GM19324 (cell line): ENCODE measurements around the gene CGREF1.
A peak's percentile ranks its signal among the peaks of the same experiment; 100 is the strongest.

ENCODE experiments used
- ATAC-seq: cut with Tn5 transposase; IDR thresholded peaks from one replicate; pipeline ENCODE4 v1.9.1; 2021; ENCODE audit warnings: mild to moderate bottlenecking, moderate library complexity; ENCODE audit not compliant: unreplicated experiment, low FRiP score

CGREF1 gene

GRCh38 chr2:27051902-27052645, 66.9 kb downstream of the CGREF1 start:
- ATAC-seq: no peak

DNA sequence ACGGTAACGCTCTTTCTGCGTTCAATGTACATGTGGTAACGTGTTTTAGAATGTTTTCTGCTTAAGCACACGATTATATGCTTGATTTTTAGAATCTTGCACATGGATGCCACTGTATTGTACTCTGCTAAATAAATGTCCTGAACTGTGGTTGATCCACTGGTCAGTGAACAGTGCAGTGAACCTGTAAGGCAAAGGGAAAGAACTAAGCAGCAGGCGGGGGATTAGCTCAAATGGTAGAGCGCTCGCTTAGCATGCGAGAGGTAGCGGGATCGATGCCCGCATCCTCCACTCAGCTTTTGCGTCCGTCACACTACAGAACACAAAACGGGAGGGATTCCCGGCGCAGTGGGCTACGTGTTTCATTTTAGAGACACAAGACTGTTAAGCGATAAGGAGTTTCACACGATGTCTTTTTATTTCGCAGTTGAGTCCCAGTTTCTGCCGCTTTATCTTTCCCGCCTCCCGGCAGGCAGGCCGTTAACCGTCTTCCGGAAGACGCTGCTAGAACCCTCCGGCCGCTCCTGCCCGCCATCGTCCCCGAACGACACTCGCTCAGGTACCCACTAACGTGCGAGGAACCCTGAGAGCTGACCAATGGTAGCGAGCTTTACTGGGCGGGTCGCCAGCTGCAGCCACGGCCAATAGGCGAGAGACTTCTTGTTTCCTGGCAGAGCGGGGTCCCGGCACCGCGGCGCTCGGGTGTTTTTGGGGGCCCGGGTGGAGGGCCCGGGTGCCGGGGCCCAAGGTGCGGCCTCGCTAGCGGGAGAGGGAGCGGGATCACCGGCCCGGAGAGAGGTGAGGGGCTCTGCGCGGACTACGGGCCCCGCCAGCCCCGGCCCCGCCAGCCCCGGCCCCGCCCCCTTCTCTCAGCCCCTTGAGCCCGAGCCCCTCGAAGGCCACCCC, 67.7 kb downstream of the CGREF1 start, which contains the start of gene AGBL5:
Gene AGBL5 (plus strand): TSS at position 673 of the 906 bp plus-strand sequence. CDS start 1,291 bp downstream, outside the sequence.
- ATAC-seq: peak; percentile 73
